Measurements from ENCODE around the gene DNAJC27. TPM values are rescaled to one million over a fixed set of nuclear protein-coding genes. Genes with fewer than 3 reads are reported as not detected.
A peak's percentile ranks its signal among the peaks of the same experiment; 100 is the strongest.

Gene DNAJC27
- total and polyA plus RNA-seq, 8 donors, result under 0.01 to 59.8 (median 2.9) TPM

DNA sequence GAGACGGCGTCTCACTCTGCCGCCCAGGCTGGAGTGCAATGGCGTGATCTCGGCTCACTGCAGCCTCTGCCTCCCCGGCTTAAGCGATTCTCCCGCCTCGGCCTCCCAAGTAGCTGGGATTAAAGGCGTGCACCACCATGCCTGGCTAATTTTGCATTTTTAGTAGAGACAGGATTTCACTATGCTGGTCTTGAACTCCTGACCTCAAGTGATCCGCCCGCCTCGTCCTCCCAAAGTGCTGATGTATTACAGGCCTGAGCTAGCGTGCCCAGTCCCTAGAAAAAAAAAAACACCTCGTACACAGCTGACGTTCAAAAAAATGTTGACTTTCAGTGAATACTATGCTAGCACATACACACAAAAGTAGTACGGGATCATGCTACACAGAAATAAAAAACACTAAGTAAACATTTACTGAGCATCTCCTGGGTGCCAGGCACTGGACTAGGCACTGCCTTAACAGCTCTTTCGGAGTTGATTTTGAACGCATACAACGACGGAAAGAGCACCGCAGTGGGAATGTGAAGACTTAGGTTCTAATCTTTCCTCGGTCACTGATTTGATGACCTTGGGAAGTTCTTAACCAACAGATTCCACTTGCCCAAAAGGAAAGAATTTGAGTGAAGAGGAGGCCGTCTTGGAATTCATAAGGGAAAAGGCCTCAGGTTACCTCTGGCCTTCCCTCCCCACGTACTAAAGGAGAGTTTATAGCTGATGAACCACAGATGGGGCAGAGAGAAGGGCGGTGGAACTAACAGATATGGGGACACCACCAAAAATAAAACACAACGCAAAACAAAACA is 1.1 kb downstream of the DNAJC27 start:
- peak in 1 of 2 donors; percentile 77 for DNase-seq
- Histone ChIP-seq H3K9me3 (no peaks in the 10 kb centered on the region), H3K27me3 (no peaks in the 10 kb centered on the region), H3K4me3 (peak overlapping the region; percentile 65 to 76 (median 68)), H3K4me1 (peaks cover 0 to 27% (median 16%) of the 10 kb centered on the region in 4 donors), H3K27ac (peak overlapping the region; percentile 97 to 99 (median 98)), H3K36me3 (peaks cover 6 to 18% (median 16%) of the 10 kb centered on the region in 4 donors)
- WGBS, 5 donors, result 50 to 55% (median 53%) methylated on average over 27 of the region's 27 CpGs
- TF ChIP-seq, protein P1, sequence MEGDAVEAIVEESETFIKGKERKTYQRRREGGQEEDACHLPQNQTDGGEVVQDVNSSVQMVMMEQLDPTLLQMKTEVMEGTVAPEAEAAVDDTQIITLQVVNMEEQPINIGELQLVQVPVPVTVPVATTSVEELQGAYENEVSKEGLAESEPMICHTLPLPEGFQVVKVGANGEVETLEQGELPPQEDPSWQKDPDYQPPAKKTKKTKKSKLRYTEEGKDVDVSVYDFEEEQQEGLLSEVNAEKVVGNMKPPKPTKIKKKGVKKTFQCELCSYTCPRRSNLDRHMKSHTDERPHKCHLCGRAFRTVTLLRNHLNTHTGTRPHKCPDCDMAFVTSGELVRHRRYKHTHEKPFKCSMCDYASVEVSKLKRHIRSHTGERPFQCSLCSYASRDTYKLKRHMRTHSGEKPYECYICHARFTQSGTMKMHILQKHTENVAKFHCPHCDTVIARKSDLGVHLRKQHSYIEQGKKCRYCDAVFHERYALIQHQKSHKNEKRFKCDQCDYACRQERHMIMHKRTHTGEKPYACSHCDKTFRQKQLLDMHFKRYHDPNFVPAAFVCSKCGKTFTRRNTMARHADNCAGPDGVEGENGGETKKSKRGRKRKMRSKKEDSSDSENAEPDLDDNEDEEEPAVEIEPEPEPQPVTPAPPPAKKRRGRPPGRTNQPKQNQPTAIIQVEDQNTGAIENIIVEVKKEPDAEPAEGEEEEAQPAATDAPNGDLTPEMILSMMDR (IDR thresholded peaks at IDR 0.05), result no peak
- TF ChIP-seq POLR2A (IDR thresholded peaks at IDR 0.05) (no peak), POLR2AphosphoS5 (IDR thresholded peaks at IDR 0.05) (no peak), EP300 (IDR thresholded peaks at IDR 0.05) (no peak)
- intact Hi-C loops (cut with DNase I; ENCODE audit: low total_unique reads), result no loop called here

DNA sequence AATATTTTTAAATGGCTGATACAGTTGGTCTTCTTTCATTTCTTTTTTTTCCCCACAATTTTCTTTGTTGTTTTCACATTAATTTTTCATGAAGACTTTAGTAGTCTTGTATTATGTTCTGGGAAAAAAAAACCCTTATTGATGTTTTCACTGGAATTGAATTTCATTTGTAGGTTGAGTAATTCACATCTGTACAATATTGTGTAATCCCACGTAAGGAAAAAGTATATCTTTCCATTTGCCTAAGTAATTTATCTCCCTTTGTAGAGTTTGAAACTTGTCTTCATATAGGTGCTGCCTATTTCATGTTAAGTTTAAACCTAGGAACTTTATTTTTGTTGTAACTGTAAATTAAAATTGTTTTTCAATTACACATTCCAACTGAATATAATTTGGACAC is 2.0 kb downstream of the DNAJC27 start:
- H3K4me3 ChIP-seq, result no peak overlapping the region
- DNase-seq, result no peak
- TF ChIP-seq POLR2A (IDR thresholded peaks at IDR 0.05) (no peak), POLR2AphosphoS5 (IDR thresholded peaks at IDR 0.05) (no peak), EP300 (IDR thresholded peaks at IDR 0.05) (no peak)
- TF ChIP-seq, protein P1 (IDR thresholded peaks at IDR 0.05), result no peak
- H3K27ac ChIP-seq, result no peak overlapping the region
- intact Hi-C loops (cut with DNase I; ENCODE audit: low total_unique reads), result no loop called here
- peaks cover 0 to 21% (median 16%) of the 10 kb centered on the region in 4 donors for H3K4me1 ChIP-seq
- no peaks in the 10 kb centered on the region for H3K27me3 ChIP-seq
- 68 to 85% (median 79%) methylated on average over 1 of the region's 1 CpG for WGBS, 5 donors
- peaks cover 6 to 26% (median 25%) of the 10 kb centered on the region in 4 donors for H3K36me3 ChIP-seq
- no peaks in the 10 kb centered on the region for H3K9me3 ChIP-seq

DNA sequence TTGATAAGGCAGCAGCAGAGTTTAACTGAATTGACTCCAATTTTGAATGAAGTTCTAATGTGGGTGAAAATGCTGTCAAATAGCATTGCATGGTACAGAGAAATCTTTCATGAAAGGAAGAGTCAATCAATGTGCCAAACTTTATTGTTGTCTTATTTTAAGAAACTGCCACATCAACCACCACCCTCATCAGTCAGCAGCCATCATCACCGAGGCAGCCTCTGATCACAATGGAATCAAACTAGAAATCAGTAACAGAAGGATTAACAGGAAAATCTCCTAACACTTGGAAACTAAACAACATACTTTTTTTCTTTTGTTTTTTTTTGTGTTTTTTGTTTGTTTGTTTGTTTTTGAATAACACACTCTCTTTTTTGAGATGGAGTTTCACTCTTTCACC is 9.9 kb downstream of the DNAJC27 start:
- Histone ChIP-seq H3K4me1 (no peaks in the 10 kb centered on the region), H3K4me3 (no peak overlapping the region), H3K27me3 (no peaks in the 10 kb centered on the region), H3K36me3 (peaks cover 14 to 99% (median 94%) of the 10 kb centered on the region in 4 donors), H3K27ac (no peak overlapping the region), H3K9me3 (no peaks in the 10 kb centered on the region)
- 90 to 100% (median 98%) methylated on average over 1 of the region's 1 CpG for whole genome bisulfite sequencing, 5 donors
- no peak for DNase-seq
- TF ChIP-seq POLR2A (IDR thresholded peaks at IDR 0.05) (no peak), POLR2AphosphoS5 (IDR thresholded peaks at IDR 0.05) (no peak), EP300 (IDR thresholded peaks at IDR 0.05) (no peak)
- TF ChIP-seq, protein P1 (IDR thresholded peaks at IDR 0.05), result no peak
- intact Hi-C loops (cut with DNase I; ENCODE audit: low total_unique reads), result no loop called here

DNA sequence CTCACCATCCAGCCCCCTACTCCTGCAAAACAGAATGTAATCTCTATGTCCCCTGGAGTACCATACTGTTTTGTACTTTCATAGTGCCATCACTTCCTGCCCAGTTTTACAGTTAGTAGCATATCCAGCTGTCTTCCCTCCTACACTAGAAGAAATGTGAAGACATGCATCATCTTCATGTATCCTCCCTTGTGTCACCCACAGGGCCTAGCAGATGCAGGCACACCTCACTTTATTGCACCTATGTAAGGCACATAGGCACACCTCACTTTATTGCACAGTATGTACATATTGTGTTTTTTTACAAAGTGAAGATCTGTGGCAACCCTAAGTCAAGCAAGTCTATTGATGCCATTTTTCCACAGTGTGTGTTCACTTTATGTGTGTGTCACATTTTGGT is 12.0 kb downstream of the DNAJC27 start:
- Histone ChIP-seq H3K9me3 (peaks cover 0 to 10% (median 6%) of the 10 kb centered on the region in 4 donors), H3K4me1 (no peaks in the 10 kb centered on the region), H3K27me3 (no peaks in the 10 kb centered on the region), H3K4me3 (no peak overlapping the region), H3K36me3 (peaks cover 27 to 99% (median 95%) of the 10 kb centered on the region in 4 donors), H3K27ac (no peak overlapping the region)
- TF ChIP-seq POLR2AphosphoS5 (IDR thresholded peaks at IDR 0.05) (no peak), POLR2A (IDR thresholded peaks at IDR 0.05) (no peak), EP300 (IDR thresholded peaks at IDR 0.05) (no peak)
- TF ChIP-seq, protein P1 (IDR thresholded peaks at IDR 0.05), result no peak
- DNase-seq, result no peak
- intact Hi-C loops (cut with DNase I; ENCODE audit: low total_unique reads), result no loop called here
